ENCODE results near the gene PJVK.
A peak's percentile ranks its signal among the peaks of the same experiment; 100 is the strongest.

Gene PJVK

GRCh38 chr2:178479275-178479616, 28.1 kb downstream of the PJVK start:
- Histone ChIP-seq H3K4me1 (ENCODE audit: control extremely low read depth in 1 of 4, control insufficient read depth in 4 of 4, insufficient read depth in 4 of 4, low read length in 3 of 4) (peaks cover 16 to 45% (median 31%) of the 10 kb centered on the region in 4 experiments), H3K27ac (ENCODE audit: insufficient read depth in 1 of 2, low read depth in 1 of 2, low read length in 2 of 2, poor library complexity in 1 of 2, severe bottlenecking in 2 of 2) (peak overlapping the region; percentile 79 to 91), H3K27me3 (replicated peaks in 2 of 5; ENCODE audit: control insufficient read depth in 4 of 5, insufficient read depth in 5 of 5, low read length in 4 of 5) (no peaks in the 10 kb centered on the region), H3K4me3 (ENCODE audit: control insufficient read depth in 1 of 7, extremely low read depth in 1 of 7, insufficient read depth in 4 of 7, low read depth in 2 of 7, low read length in 6 of 7) (peak overlapping the region; percentile 69 to 98 (median 87)), H3K9me3 (ENCODE audit: control extremely low read depth in 1 of 5, control insufficient read depth in 4 of 5, insufficient read depth in 2 of 5, low read depth in 1 of 5, low read length in 4 of 5) (no peaks in the 10 kb centered on the region), H3K36me3 (ENCODE audit: control insufficient read depth in 4 of 4, insufficient read depth in 4 of 4, low read length in 3 of 4) (no peaks in the 10 kb centered on the region)
- WGBS (ENCODE audit: insufficient coverage) = 20% methylated on average over 2 of the region's 4 CpGs
- no peak for DNase-seq
- ChIA-PET POLR2A (no interaction called here), CTCF (interaction anchor here (0.9 to 2.1 kb wide), 4 partner anchors 10 to 13 kb away, joined by 3 to 6 read pairs (median 4); no protein-coding TSS in a partner anchor)

- H3K27ac ChIP-seq (ENCODE audit: insufficient read depth in 1 of 2, low read depth in 1 of 2, low read length in 2 of 2, poor library complexity in 1 of 2, severe bottlenecking in 2 of 2) = peak overlapping the region; percentile 44 to 91
- WGBS (ENCODE audit: insufficient coverage) = 22% methylated on average over 7 of the region's 19 CpGs
These were observed 28.6 kb downstream of the PJVK start for GRCh38 chr2:178479758-178480226.

GRCh38 chr2:178480227-178481181, 29.3 kb downstream of the PJVK start, which contains the start of gene PLEKHA3:
Gene PLEKHA3 (plus strand): TSS chr2:178480457. CDS start chr2:178480870, 413 bp downstream.
- Histone ChIP-seq H3K36me3 (ENCODE audit: control insufficient read depth in 4 of 4, insufficient read depth in 4 of 4, low read length in 3 of 4) (peaks cover 0 to 3% (median under 1%) of the 10 kb centered on the region in 4 experiments), H3K4me3 (ENCODE audit: control insufficient read depth in 1 of 7, extremely low read depth in 1 of 7, insufficient read depth in 4 of 7, low read depth in 2 of 7, low read length in 6 of 7) (peak within 1 kb of the TSS; percentile 73 to 98 (median 87)), H3K27me3 (replicated peaks in 2 of 5; ENCODE audit: control insufficient read depth in 4 of 5, insufficient read depth in 5 of 5, low read length in 4 of 5) (no peaks in the 10 kb centered on the region), H3K27ac (ENCODE audit: insufficient read depth in 1 of 2, low read depth in 1 of 2, low read length in 2 of 2, poor library complexity in 1 of 2, severe bottlenecking in 2 of 2) (peak within 1 kb of the TSS; percentile 44 to 91), H3K4me1 (ENCODE audit: control extremely low read depth in 1 of 4, control insufficient read depth in 4 of 4, insufficient read depth in 4 of 4, low read length in 3 of 4) (peaks cover 16 to 45% (median 31%) of the 10 kb centered on the region in 4 experiments), H3K9me3 (ENCODE audit: control extremely low read depth in 1 of 5, control insufficient read depth in 4 of 5, insufficient read depth in 2 of 5, low read depth in 1 of 5, low read length in 4 of 5) (no peaks in the 10 kb centered on the region)
- WGBS (ENCODE audit: insufficient coverage) = 0% methylated on average over 34 of the region's 92 CpGs
- ChIA-PET CTCF (interaction anchor here (1.0 to 2.1 kb wide), 3 partner anchors 9 to 13 kb away, joined by 3 to 6 read pairs (median 4); no protein-coding TSS in a partner anchor), POLR2A (interaction anchor here (0.6 to 0.8 kb wide), 2 partner anchors 30 to 35 kb away, joined by 3 to 4 read pairs; partner anchors contain the start of gene PRKRA)
- peak; percentile 82 to 87 (median 84) for DNase-seq

More at GRCh38 chr2:178479758-178480226, 28.6 kb downstream of the PJVK start:
- no peak for DNase-seq
- CTCF ChIA-PET = interaction anchor here (0.9 to 2.1 kb wide), 4 partner anchors 10 to 13 kb away, joined by 3 to 6 read pairs (median 4); no protein-coding TSS in a partner anchor
- Histone ChIP-seq H3K4me1 (ENCODE audit: control extremely low read depth in 1 of 4, control insufficient read depth in 4 of 4, insufficient read depth in 4 of 4, low read length in 3 of 4) (peaks cover 16 to 45% (median 31%) of the 10 kb centered on the region in 4 experiments), H3K4me3 (ENCODE audit: control insufficient read depth in 1 of 7, extremely low read depth in 1 of 7, insufficient read depth in 4 of 7, low read depth in 2 of 7, low read length in 6 of 7) (peak overlapping the region; percentile 67 to 87 (median 80)), H3K27me3 (replicated peaks in 2 of 5; ENCODE audit: control insufficient read depth in 4 of 5, insufficient read depth in 5 of 5, low read length in 4 of 5) (no peaks in the 10 kb centered on the region), H3K9me3 (ENCODE audit: control extremely low read depth in 1 of 5, control insufficient read depth in 4 of 5, insufficient read depth in 2 of 5, low read depth in 1 of 5, low read length in 4 of 5) (no peaks in the 10 kb centered on the region), H3K36me3 (ENCODE audit: control insufficient read depth in 4 of 4, insufficient read depth in 4 of 4, low read length in 3 of 4) (peaks cover 0 to 2% (median 0%) of the 10 kb centered on the region in 4 experiments)
- POLR2A ChIA-PET = interaction anchor here (0.6 kb wide), 1 partner anchor 36 kb away, joined by 4 read pairs; no protein-coding TSS in a partner anchor

GRCh38 chr2:178482437-178482836, 31.3 kb downstream of the PJVK start:
- Histone ChIP-seq H3K4me1 (ENCODE audit: control extremely low read depth in 1 of 4, control insufficient read depth in 4 of 4, insufficient read depth in 4 of 4, low read length in 3 of 4) (peaks cover 16 to 38% (median 26%) of the 10 kb centered on the region in 4 experiments), H3K36me3 (ENCODE audit: control insufficient read depth in 4 of 4, insufficient read depth in 4 of 4, low read length in 3 of 4) (peaks cover 4 to 18% (median 6%) of the 10 kb centered on the region in 4 experiments), H3K27me3 (replicated peaks in 2 of 5; ENCODE audit: control insufficient read depth in 4 of 5, insufficient read depth in 5 of 5, low read length in 4 of 5) (no peaks in the 10 kb centered on the region), H3K9me3 (ENCODE audit: control extremely low read depth in 1 of 5, control insufficient read depth in 4 of 5, insufficient read depth in 2 of 5, low read depth in 1 of 5, low read length in 4 of 5) (no peaks in the 10 kb centered on the region), H3K4me3 (ENCODE audit: control insufficient read depth in 1 of 7, extremely low read depth in 1 of 7, insufficient read depth in 4 of 7, low read depth in 2 of 7, low read length in 6 of 7) (peak overlapping the region in 2 of 7 experiments; percentile 7 to 33), H3K27ac (ENCODE audit: insufficient read depth in 1 of 2, low read depth in 1 of 2, low read length in 2 of 2, poor library complexity in 1 of 2, severe bottlenecking in 2 of 2) (no peak overlapping the region)
- ChIA-PET CTCF (interaction anchor here (1.1 to 2.2 kb wide), 2 partner anchors 10 to 28 kb away, joined by 3 to 7 read pairs; no protein-coding TSS in a partner anchor), POLR2A (no interaction called here)
- WGBS (ENCODE audit: insufficient coverage) = no CpG with 5 or more reads among the region's 4 CpGs
- peak in 2 of 3 donors; percentile 17 to 41 for DNase-seq

- ChIA-PET POLR2A (no interaction called here), CTCF (interaction anchor here (0.5 to 1.0 kb wide), 2 partner anchors 17 to 22 kb away, joined by 3 to 4 read pairs; no protein-coding TSS in a partner anchor)
- Histone ChIP-seq H3K4me3 (ENCODE audit: control insufficient read depth in 1 of 7, extremely low read depth in 1 of 7, insufficient read depth in 4 of 7, low read depth in 2 of 7, low read length in 6 of 7) (no peak overlapping the region), H3K27me3 (replicated peaks in 2 of 5; ENCODE audit: control insufficient read depth in 4 of 5, insufficient read depth in 5 of 5, low read length in 4 of 5) (no peaks in the 10 kb centered on the region), H3K36me3 (ENCODE audit: control insufficient read depth in 4 of 4, insufficient read depth in 4 of 4, low read length in 3 of 4) (peaks cover 8 to 25% (median 8%) of the 10 kb centered on the region in 4 experiments), H3K4me1 (ENCODE audit: control extremely low read depth in 1 of 4, control insufficient read depth in 4 of 4, insufficient read depth in 4 of 4, low read length in 3 of 4) (peaks cover 12 to 26% (median 20%) of the 10 kb centered on the region in 4 experiments), H3K27ac (ENCODE audit: insufficient read depth in 1 of 2, low read depth in 1 of 2, low read length in 2 of 2, poor library complexity in 1 of 2, severe bottlenecking in 2 of 2) (no peak overlapping the region), H3K9me3 (ENCODE audit: control extremely low read depth in 1 of 5, control insufficient read depth in 4 of 5, insufficient read depth in 2 of 5, low read depth in 1 of 5, low read length in 4 of 5) (no peaks in the 10 kb centered on the region)
- WGBS (ENCODE audit: insufficient coverage) = 89% methylated on average over 4 of the region's 6 CpGs
- DNase-seq = no peak
These were observed 33.3 kb downstream of the PJVK start for GRCh38 chr2:178484245-178485041.

- DNase-seq = no peak
- H3K4me3 ChIP-seq (ENCODE audit: control insufficient read depth in 1 of 7, extremely low read depth in 1 of 7, insufficient read depth in 4 of 7, low read depth in 2 of 7, low read length in 6 of 7) = no peak overlapping the region
- no peak overlapping the region for H3K27ac ChIP-seq (ENCODE audit: insufficient read depth in 1 of 2, low read depth in 1 of 2, low read length in 2 of 2, poor library complexity in 1 of 2, severe bottlenecking in 2 of 2)
- H3K36me3 ChIP-seq (ENCODE audit: control insufficient read depth in 4 of 4, insufficient read depth in 4 of 4, low read length in 3 of 4) = peaks cover 9 to 33% (median 11%) of the 10 kb centered on the region in 4 experiments
- POLR2A ChIA-PET = no interaction called here
- peaks cover 10 to 20% (median 15%) of the 10 kb centered on the region in 4 experiments for H3K4me1 ChIP-seq (ENCODE audit: control extremely low read depth in 1 of 4, control insufficient read depth in 4 of 4, insufficient read depth in 4 of 4, low read length in 3 of 4)
- CTCF ChIA-PET = interaction anchor here (0.8 to 1.0 kb wide), 2 partner anchors 9 to 23 kb away, joined by 3 read pairs; no protein-coding TSS in a partner anchor
- WGBS (ENCODE audit: insufficient coverage) = 94% methylated on average over 2 of the region's 3 CpGs
- H3K9me3 ChIP-seq (ENCODE audit: control extremely low read depth in 1 of 5, control insufficient read depth in 4 of 5, insufficient read depth in 2 of 5, low read depth in 1 of 5, low read length in 4 of 5) = no peaks in the 10 kb centered on the region
- H3K27me3 ChIP-seq (replicated peaks in 2 of 5; ENCODE audit: control insufficient read depth in 4 of 5, insufficient read depth in 5 of 5, low read length in 4 of 5) = no peaks in the 10 kb centered on the region
These were observed 34.2 kb downstream of the PJVK start for GRCh38 chr2:178485356-178485755.

Data from common myeloid progenitor, CD34-positive (primary cell).